HepG2 (cell line): ENCODE results near the gene ADGRV1. TPM values are rescaled to one million over a fixed set of nuclear protein-coding genes. Genes with fewer than 3 reads are reported as not detected.

ENCODE experiments used
- ATAC-seq: fragments of 200-7000 bp; cut with Tn5 transposase; 3 replicates; pipeline ENCODE4 v1.9.1; 2020; ENCODE audit warnings: mild to moderate bottlenecking, moderate library complexity
- BruUV-seq: library from RNA; stranded (reverse); fragments of 400-500 nt; replicated peaks from 2 replicates; lab custom pipeline; 2021; lab: Mats Ljungman, UMichigan
- CTCF ChIA-PET: fragments of 300-600 bp; formaldehyde crosslinking; extraction: SDS; loops from one replicate; lab custom pipeline; 2021; ENCODE audit warnings: low total read pairs, inconsistent platforms, low intra/inter-chr PET ratio; lab: Yijun Ruan, JAX
- POLR2A ChIA-PET: fragments of 350-600 bp; sonication (Branson Sonifier 250); formaldehyde crosslinking; loops from one replicate; lab custom pipeline; 2020; ENCODE audit warnings: antibody characterized with exemption, inconsistent platforms; lab: Yijun Ruan, JAX
- DNase-seq: peaks from one replicate; pipeline ENCODE4 v3.0.0-alpha.2; 2015; ENCODE audit warnings: low spot score
- FAIRE-seq: peaks from 3 replicates; lab custom pipeline; 2011; peaks lifted over from hg19 to GRCh38; lab: Jason Lieb, UNC
- H2AFZ ChIP-seq: one replicate; pipeline ENCODE4 v1.6.1; 2011; ENCODE audit warnings: low read length, inconsistent platforms
- H3K27ac ChIP-seq: fragments of 300-600 bp; 3 replicates; pipeline ENCODE4 v1.8.0; 2011; ENCODE audit warnings: mixed run types, mild to moderate bottlenecking, mixed read lengths, low read length, inconsistent platforms; ENCODE audit not compliant: insufficient read depth; ENCODE audit errors: extremely low read length
- H3K27me3 ChIP-seq, 2 experiments: fragments of 200-600 bp in 1 of 2; 2 replicates in 1 of 2; 3 replicates in 1 of 2; pipeline versions ENCODE4 v1.6.0 to v1.8.0; 2011; ENCODE audit warnings: low read length in 2 of 2, mild to moderate bottlenecking in 2 of 2, moderate library complexity in 2 of 2, inconsistent platforms in 1 of 2; ENCODE audit not compliant: insufficient read depth in 2 of 2, control insufficient read depth in 1 of 2
- H3K36me3 ChIP-seq, 2 experiments: fragments of 200-600 bp in 1 of 2; replicated peaks in 1 of 2; 2 replicates in 1 of 2; 3 replicates in 1 of 2; pipeline versions ENCODE4 v1.5.1 to v1.8.0; 2011; ENCODE audit warnings: low read length in 2 of 2, inconsistent platforms in 1 of 2; ENCODE audit not compliant: insufficient read depth in 2 of 2, control insufficient read depth in 1 of 2
- H3K4me1 ChIP-seq: 2 replicates; pipeline ENCODE4 v1.5.1; 2012; ENCODE audit warnings: low read length, inconsistent platforms; ENCODE audit not compliant: insufficient read depth
- H3K4me2 ChIP-seq: 2 replicates; pipeline ENCODE4 v1.6.0; 2011; ENCODE audit warnings: low read depth, low read length, inconsistent platforms
- H3K4me3 ChIP-seq, 3 experiments: fragments of 200-600 bp in 1 of 3; sonication (generic), shearing (Covaris generic) in 1 of 3; replicated peaks in 1 of 3; 2 replicates each; pipeline ENCODE4 v1.5.1; 2011 to 2016; ENCODE audit warnings: low read length in 3 of 3, inconsistent platforms in 2 of 3, low read depth in 2 of 3, mild to moderate bottlenecking in 2 of 3, control low read depth in 1 of 3, mixed read lengths in 1 of 3; ENCODE audit not compliant: insufficient read depth in 1 of 3
- H3K79me2 ChIP-seq: one replicate; pipeline ENCODE4 v1.6.1; 2011; ENCODE audit warnings: low read length, inconsistent platforms; ENCODE audit not compliant: insufficient read depth
- H3K9ac ChIP-seq: 2 replicates; pipeline ENCODE4 v1.6.0; 2011; ENCODE audit warnings: mild to moderate bottlenecking, low read depth, low read length, inconsistent platforms; ENCODE audit not compliant: insufficient read depth
- H3K9me3 ChIP-seq: 2 replicates; pipeline ENCODE4 v1.5.1; 2012; ENCODE audit warnings: mild to moderate bottlenecking, low read length
- H4K20me1 ChIP-seq: 2 replicates; pipeline ENCODE4 v1.6.0; 2011; ENCODE audit warnings: inconsistent platforms, mild to moderate bottlenecking, low read length, moderate library complexity; ENCODE audit not compliant: insufficient read depth
- BORCS8-MEF2B ChIP-seq: sonication (generic); formaldehyde crosslinking; IDR thresholded peaks from 2 replicates; pipeline ENCODE4 v1.8.0; 2022; ENCODE audit warnings: mild to moderate bottlenecking, missing genetic modification reagents
- ELF4 ChIP-seq: sonication (generic); formaldehyde crosslinking; IDR thresholded peaks from 2 replicates; pipeline ENCODE4 v1.5.0; 2020; ENCODE audit warnings: missing genetic modification reagents, mild to moderate bottlenecking, moderate library complexity, borderline replicate concordance
- MAF1 ChIP-seq: sonication (generic); formaldehyde crosslinking; IDR thresholded peaks from 2 replicates; pipeline ENCODE4 v1.5.0; 2020; ENCODE audit warnings: missing genetic modification reagents, borderline replicate concordance
- PITX1 ChIP-seq: sonication (generic); formaldehyde crosslinking; IDR thresholded peaks from 2 replicates; pipeline ENCODE4 v1.5.1; 2020; ENCODE audit warnings: mild to moderate bottlenecking, missing genetic modification reagents
- PRDM15 ChIP-seq: sonication (generic); formaldehyde crosslinking; IDR thresholded peaks from 2 replicates; pipeline ENCODE4 v1.4.0; 2020; ENCODE audit warnings: missing genetic modification reagents
- REL ChIP-seq: sonication (generic); formaldehyde crosslinking; conservative IDR thresholded peaks from 2 replicates; pipeline ENCODE4 v1.8.0; 2022; ENCODE audit warnings: mild to moderate bottlenecking, missing genetic modification reagents, moderate library complexity
- RFX1 ChIP-seq: fragments of 450-650 bp; IDR thresholded peaks from 2 replicates; pipeline ENCODE4 v1.6.1; 2017
- RNF219 ChIP-seq: sonication (generic); formaldehyde crosslinking; IDR thresholded peaks from 2 replicates; pipeline ENCODE4 v1.5.0; 2020; ENCODE audit warnings: mild to moderate bottlenecking, missing genetic modification reagents
- SOX5 ChIP-seq: IDR thresholded peaks from 2 replicates; pipeline ENCODE4 v1.6.1; 2016; ENCODE audit warnings: borderline replicate concordance
- ZNF512 ChIP-seq: sonication (generic); formaldehyde crosslinking; IDR thresholded peaks from 2 replicates; pipeline ENCODE4 v1.4.0; 2020; ENCODE audit warnings: mild to moderate bottlenecking, missing genetic modification reagents
- ZNF800 ChIP-seq: sonication (generic); formaldehyde crosslinking; IDR thresholded peaks from 2 replicates; pipeline ENCODE4 v1.4.0; 2020; ENCODE audit warnings: missing genetic modification reagents
- WGBS: methylation state at CpG from one replicate; pipeline ENCODE4 v1.1.6; 2017; ENCODE audit warnings: low lambda C conversion rate; 5-methylcytosine and 5-hydroxymethylcytosine counted together
- in situ Hi-C: cut with HindIII; loops from 2 replicates; pipeline ENCODE4 v1.10.0; 2017; ENCODE audit warnings: low pct_unique_long_range_greater_than_20kb; ENCODE audit not compliant: extremely low pct_ligation_motif_present
- intact Hi-C: fragments of 100-400 bp; cut with micrococcal nuclease; formaldehyde crosslinking; loops from one replicate; pipeline ENCODE4 v1.10.0; 2022; ENCODE audit not compliant: unreplicated experiment
- polyA plus RNA-seq, 8 experiments: library from polyadenylated mRNA; depleted of rRNA in 3 of 8; stranded (reverse) in 7 of 8; unstranded in 1 of 8; fragments of >200 nt; fragmentation: Illumina TruSeq in 4 of 8; extraction: Trizol in 4 of 8; gene quantifications; 2 replicates each; pipeline versions ENCODE4 v1.2.1 to v1.2.3, GENCODE V29; 2011 to 2016; ENCODE audit warnings: low read depth in 4 of 8, missing spikeins in 1 of 8, mixed read lengths in 1 of 8; ENCODE audit not compliant: insufficient read depth in 1 of 8
- total RNA-seq, 5 experiments: library from RNA; depleted of rRNA; stranded (reverse); fragments of >200 nt; fragmentation: Illumina TruSeq; extraction: Trizol; gene quantifications; 2 replicates each; pipeline ENCODE4 v1.2.3, GENCODE V29; 2016; ENCODE audit warnings: low read depth in 1 of 5

The ADGRV1 gene
- total and polyA plus RNA-seq, 2 of the 13 experiments (the other 11 are each of a cell fraction or from before 2014, with no cell fraction given), result 1.7 to 3.9 TPM

GRCh38 chr5:91059409-91059808, 500.8 kb downstream of the ADGRV1 start:
- Histone ChIP-seq H2AFZ (no peak overlapping the region), H3K79me2 (no peaks in the 10 kb centered on the region), H3K4me2 (no peak overlapping the region), H3K27ac (no peak overlapping the region), H3K4me1 (no peaks in the 10 kb centered on the region; the same call in 1 of the 2 replicates), H3K4me3 (no peak overlapping the region), H3K9me3 (no peaks in the 10 kb centered on the region), H3K36me3 (no peaks in the 10 kb centered on the region), H3K9ac (no peak overlapping the region), H4K20me1 (no peaks in the 10 kb centered on the region), H3K27me3 (no peaks in the 10 kb centered on the region; a peak in 2 of 5 replicates)
- intact Hi-C loops, result no loop called here
- TF ChIP-seq REL (no peak), SOX5 (no peak), RNF219 (CRISPR knock-in tag) (no peak), RFX1 (no peak), ZNF800 (CRISPR knock-in tag) (no peak), ELF4 (CRISPR knock-in tag) (no peak), PITX1 (no peak), PRDM15 (CRISPR knock-in tag) (no peak), ZNF512 (CRISPR knock-in tag) (no peak), BORCS8-MEF2B (CRISPR knock-in tag) (no peak), MAF1 (no peak)
- BruUV-seq, result no TSS peak
- DNase-seq (no peak), ATAC-seq (no peak), FAIRE-seq (no peak)
- ChIA-PET POLR2A (no interaction called here), CTCF (no interaction called here)
- in situ Hi-C loops, result no loop called here
- 0% methylated on average over 1 of the region's 1 CpG for WGBS
